ENCODE measurements around the gene EPHA8. TPM values are rescaled to one million over a fixed set of nuclear protein-coding genes. Genes with fewer than 3 reads are reported as not detected.

The EPHA8 gene
- total RNA-seq, 1 donor from 2014 or later: not detected

DNA sequence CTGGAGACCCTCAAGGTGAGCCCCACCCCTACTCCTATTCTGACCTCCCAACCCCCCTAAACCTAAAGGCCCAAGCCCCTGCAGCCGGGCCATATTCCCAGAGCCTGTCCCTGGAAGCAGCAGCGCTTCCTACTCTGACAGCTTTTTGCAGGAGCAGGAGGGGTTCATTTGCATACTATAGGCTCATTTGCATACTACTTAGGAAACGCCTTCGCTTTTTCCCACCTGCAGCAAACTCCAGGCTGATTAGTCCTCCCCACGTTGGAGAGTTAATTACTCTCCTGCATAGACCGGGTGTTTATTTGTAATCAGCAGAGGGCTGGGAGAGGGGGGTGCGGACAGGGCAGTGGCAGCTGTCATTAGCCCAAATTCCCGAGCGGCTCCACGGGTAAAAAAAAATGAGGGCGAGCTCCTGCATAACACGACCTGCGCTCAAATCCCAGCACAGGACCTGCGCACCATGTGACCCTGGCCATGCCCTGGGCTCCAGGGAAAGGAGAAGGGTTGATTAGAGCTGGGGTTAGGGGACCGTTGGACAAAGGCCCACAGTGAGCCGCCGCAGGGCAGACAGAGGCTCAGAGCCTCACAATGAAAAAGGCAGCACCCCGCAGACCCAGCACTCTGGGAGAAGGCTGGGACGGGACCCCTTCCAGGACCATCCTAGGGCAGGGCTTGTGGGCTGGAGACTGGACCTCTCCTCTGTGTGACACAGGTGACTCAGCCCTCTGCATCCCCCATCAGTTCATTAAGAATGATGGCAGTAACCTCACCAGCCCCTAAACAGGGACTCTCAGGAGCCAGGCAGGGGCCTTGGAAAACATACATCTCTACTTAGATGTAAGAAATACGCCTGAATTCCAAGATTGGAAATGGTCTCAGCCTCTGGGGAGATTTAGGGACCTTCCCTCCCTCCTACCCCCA is 63.2 kb downstream of the EPHA8 start:
- DNase-seq: no peak
- no peak for ATAC-seq
- TF ChIP-seq, protein P1, sequence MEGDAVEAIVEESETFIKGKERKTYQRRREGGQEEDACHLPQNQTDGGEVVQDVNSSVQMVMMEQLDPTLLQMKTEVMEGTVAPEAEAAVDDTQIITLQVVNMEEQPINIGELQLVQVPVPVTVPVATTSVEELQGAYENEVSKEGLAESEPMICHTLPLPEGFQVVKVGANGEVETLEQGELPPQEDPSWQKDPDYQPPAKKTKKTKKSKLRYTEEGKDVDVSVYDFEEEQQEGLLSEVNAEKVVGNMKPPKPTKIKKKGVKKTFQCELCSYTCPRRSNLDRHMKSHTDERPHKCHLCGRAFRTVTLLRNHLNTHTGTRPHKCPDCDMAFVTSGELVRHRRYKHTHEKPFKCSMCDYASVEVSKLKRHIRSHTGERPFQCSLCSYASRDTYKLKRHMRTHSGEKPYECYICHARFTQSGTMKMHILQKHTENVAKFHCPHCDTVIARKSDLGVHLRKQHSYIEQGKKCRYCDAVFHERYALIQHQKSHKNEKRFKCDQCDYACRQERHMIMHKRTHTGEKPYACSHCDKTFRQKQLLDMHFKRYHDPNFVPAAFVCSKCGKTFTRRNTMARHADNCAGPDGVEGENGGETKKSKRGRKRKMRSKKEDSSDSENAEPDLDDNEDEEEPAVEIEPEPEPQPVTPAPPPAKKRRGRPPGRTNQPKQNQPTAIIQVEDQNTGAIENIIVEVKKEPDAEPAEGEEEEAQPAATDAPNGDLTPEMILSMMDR (IDR thresholded peaks at IDR 0.05): no peak
- Histone ChIP-seq H3K27me3 (peaks cover 52% of the 10 kb centered on the region), H3K9me3 (no peaks in the 10 kb centered on the region), H3K27ac (no peak overlapping the region), H3K4me3 (no peak overlapping the region), H3K36me3 (no peaks in the 10 kb centered on the region), H3K4me1 (no peaks in the 10 kb centered on the region)
- intact Hi-C loops (cut with DNase I): no loop called here

DNA sequence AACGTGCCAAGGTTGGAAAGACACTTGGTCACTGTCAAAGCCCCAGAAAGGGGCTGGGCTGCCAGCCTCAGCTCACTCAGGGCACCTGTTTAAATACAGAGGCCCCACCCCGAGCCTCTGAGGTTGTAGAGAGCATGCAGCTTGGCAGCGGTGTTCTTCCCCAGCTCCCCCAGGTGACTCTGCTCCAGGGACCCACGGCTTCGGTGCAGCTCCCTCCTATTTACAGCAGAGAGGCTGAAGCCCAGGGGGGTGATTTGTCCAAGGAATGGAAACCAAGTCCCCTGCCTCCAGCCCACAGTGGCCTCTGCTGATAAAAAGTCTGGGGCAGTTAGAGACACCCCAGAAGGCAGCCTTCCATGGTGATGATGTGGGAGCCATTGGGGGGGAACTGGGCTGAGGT is 64.0 kb downstream of the EPHA8 start:
- DNase-seq: no peak
- TF ChIP-seq, protein P1 (IDR thresholded peaks at IDR 0.05): no peak
- intact Hi-C loops (cut with DNase I): no loop called here
- peaks cover 48% of the 10 kb centered on the region for H3K27me3 ChIP-seq
- H3K27ac ChIP-seq: no peak overlapping the region
- no peaks in the 10 kb centered on the region for H3K36me3 ChIP-seq
- H3K4me3 ChIP-seq: no peak overlapping the region
- no peaks in the 10 kb centered on the region for H3K4me1 ChIP-seq
- ATAC-seq: no peak
- H3K9me3 ChIP-seq: no peaks in the 10 kb centered on the region

DNA sequence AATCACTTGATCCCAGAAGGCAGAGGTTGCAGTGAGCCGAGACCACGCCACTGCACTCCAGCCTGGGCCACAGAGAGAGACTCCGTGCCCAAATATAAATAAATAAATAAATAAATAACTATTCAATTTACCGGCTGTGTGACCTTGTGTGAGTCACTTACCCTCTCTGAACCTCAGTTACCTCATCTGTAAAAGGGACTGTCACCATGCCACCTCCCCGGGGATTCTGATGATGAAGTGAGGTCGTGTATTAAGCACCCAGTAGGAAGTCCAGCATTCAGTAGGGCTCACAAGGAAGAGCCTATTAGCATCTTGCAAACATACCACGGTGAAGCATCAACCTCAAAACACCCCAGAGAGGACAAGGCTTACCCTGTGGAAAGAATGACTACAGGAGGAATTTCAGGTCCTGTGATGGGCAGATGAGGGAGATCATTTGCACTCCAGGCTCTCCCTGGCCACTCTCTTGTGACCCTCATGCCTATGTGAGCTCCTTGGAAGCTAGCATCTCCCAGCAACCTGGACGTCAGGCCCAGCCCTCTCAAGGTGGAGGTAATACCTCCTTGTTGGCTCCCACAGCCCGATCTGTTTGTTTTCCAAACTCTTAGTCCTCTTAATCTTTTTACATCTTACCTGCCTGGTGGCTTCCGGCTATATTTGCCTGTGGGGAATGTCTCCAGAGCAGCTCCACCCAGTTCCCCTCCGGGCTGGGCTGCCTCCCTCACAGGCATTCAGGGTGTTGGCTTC is 65.6 kb downstream of the EPHA8 start:
- intact Hi-C loops (cut with DNase I): no loop called here
- TF ChIP-seq, protein P1 (IDR thresholded peaks at IDR 0.05): no peak
- ATAC-seq: no peak
- H3K4me3 ChIP-seq: no peak overlapping the region
- peaks cover 46% of the 10 kb centered on the region for H3K27me3 ChIP-seq
- no peaks in the 10 kb centered on the region for H3K4me1 ChIP-seq
- H3K36me3 ChIP-seq: no peaks in the 10 kb centered on the region
- H3K27ac ChIP-seq: no peak overlapping the region
- H3K9me3 ChIP-seq: no peaks in the 10 kb centered on the region
- no peak for DNase-seq

DNA sequence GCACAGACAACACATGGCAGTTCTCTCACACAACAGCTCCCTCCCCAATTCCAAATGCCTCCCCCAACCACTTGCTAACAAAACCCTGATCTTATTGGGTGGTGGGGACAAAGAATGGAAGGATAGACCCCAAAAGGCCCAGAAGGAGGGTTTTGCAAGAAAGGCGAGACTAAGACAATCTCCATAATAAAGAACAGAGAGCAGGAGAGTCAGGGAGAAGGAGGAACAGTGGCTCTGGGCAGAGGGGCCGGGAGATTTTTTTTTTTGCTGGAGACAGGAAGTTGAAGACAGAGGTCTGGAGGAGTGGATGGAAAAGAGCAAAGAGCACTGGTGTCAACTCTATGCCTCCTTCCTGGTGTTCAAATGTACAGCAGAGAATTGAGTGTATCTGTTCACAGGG is 66.6 kb downstream of the EPHA8 start:
- ATAC-seq (no peak), DNase-seq (no peak)
- Histone ChIP-seq H3K9me3 (no peaks in the 10 kb centered on the region), H3K27ac (no peak overlapping the region), H3K4me1 (no peaks in the 10 kb centered on the region), H3K36me3 (no peaks in the 10 kb centered on the region), H3K4me3 (no peak overlapping the region), H3K27me3 (peaks cover 40% of the 10 kb centered on the region)
- TF ChIP-seq, protein P1 (IDR thresholded peaks at IDR 0.05): no peak
- intact Hi-C loops (cut with DNase I): no loop called here

DNA sequence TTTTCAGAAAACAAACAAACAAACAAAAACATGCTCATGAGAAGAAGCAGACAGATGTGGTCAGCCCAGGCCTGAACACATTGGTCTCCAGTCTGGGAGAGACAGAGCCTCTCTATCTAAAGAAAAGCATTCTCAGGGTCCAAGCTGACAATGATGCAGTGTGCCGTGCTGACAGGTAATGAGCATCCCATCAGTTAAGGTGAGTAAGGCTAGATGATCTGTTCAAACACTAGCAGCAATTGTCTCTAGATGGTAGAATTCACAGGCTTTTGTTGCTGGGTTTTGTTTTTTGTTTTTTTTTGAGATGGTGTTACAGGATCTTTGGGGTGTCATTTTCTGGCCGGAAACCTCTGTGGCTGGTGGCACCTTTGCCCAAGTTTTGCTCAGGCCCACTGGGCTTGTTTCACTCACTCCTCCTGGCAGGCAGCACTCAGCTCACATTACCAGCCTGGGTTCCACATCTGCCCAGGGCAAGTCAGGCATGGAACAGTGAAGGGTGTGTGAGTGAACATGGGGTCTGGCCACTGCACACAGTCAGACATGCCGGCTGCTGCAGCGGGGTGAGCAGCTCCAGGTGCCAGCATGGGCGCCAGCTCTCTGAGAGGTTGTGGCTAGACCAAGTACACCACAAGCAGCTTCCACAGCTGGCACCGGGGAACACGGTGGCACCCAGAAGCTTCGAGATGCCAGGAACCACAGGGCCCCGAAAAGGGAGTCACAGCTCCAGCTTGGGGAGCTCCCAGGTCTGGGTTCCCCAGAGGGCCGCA is 70.6 kb downstream of the EPHA8 start:
- TF ChIP-seq, protein P1 (IDR thresholded peaks at IDR 0.05): no peak
- Histone ChIP-seq H3K36me3 (no peaks in the 10 kb centered on the region), H3K4me3 (no peak overlapping the region), H3K9me3 (no peaks in the 10 kb centered on the region), H3K27me3 (peaks cover 5% of the 10 kb centered on the region), H3K27ac (no peak overlapping the region), H3K4me1 (no peaks in the 10 kb centered on the region)
- intact Hi-C loops (cut with DNase I): no loop called here
- ATAC-seq (no peak), DNase-seq (no peak)

All from upper lobe of right lung (tissue), 1 donor.